Cardiac muscle cell (in vitro differentiated cells and primary cell): ENCODE measurements around the gene RAB3A. TPM values are rescaled to one million over a fixed set of nuclear protein-coding genes. Genes with fewer than 3 reads are reported as not detected.

Source experiments
- DNase-seq, 2 donors: peaks; one replicate each; pipeline versions ENCODE4 v3.0.0 to v3.0.0-alpha.2; 2010 to 2017; ENCODE audit warnings: low read depth in 1 of 2, low spot score in 1 of 2
- H3K27ac ChIP-seq: fragments of 200-600 bp; sonication (generic); 2 replicates; pipeline ENCODE4 v1.5.1; 2016
- H3K27me3 ChIP-seq: fragments of 200-600 bp; sonication (generic); 2 replicates; pipeline ENCODE4 v1.6.0; 2016; ENCODE audit warnings: control low read depth
- H3K36me3 ChIP-seq: fragments of 200-600 bp; sonication (generic); 2 replicates; pipeline ENCODE4 v1.5.1; 2016; ENCODE audit warnings: control low read depth
- H3K4me1 ChIP-seq: fragments of 200-600 bp; sonication (generic); 2 replicates; pipeline ENCODE4 v1.8.1; 2017; ENCODE audit warnings: low read depth, mild to moderate bottlenecking, mixed run types
- H3K4me3 ChIP-seq: fragments of 200-600 bp; sonication (generic); 2 replicates; pipeline ENCODE4 v1.5.1; 2016; ENCODE audit warnings: mild to moderate bottlenecking
- H3K9me3 ChIP-seq: fragments of 200-600 bp; sonication (generic); 2 replicates; pipeline ENCODE4 v1.5.1; 2017; ENCODE audit warnings: low read depth, mild to moderate bottlenecking, control low read depth
- CTCF ChIP-seq: IDR thresholded peaks from 2 replicates; pipeline ENCODE4 v1.5.1; 2012; ENCODE audit warnings: low read depth, mild to moderate bottlenecking, low read length
- polyA plus RNA-seq: library from polyadenylated mRNA; unstranded; fragments of >200 nt; fragmentation: Nextera tagmentation; extraction: Ambion mirVana; gene quantifications from 2 replicates; pipeline ENCODE4 v1.2.1, GENCODE V29; 2016
- total RNA-seq: library from RNA; depleted of rRNA; stranded (reverse); fragments of >200 nt; gene quantifications from 2 replicates; pipeline ENCODE4 v1.2.3, GENCODE V29; 2016

The RAB3A gene
- total and polyA plus RNA-seq, 2 experiments from 2014 or later, result 12.5 to 13.0 TPM

DNA sequence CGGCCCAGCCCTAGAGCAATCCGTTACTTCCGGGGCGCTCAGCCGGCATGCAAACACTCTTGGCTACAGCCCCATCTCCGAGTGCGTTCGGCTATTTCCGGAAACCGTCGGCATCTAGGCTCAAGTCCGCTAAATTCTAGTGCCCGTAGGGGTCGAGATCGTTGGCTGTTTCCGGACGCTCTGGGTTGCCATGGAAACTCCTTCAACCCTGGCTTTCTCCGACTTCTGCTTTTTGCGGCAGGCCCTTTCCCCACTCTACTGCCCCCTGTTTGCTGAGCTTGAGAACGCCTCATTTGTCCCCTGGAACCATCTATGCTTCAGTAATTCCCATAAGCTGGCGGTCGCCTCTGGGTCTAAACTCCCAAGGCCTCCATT lies 51.4 kb downstream of the RAB3A start:
- Histone ChIP-seq H3K4me3 (peak overlapping the region; percentile 33), H3K27ac (peak overlapping the region; percentile 89), H3K27me3 (no peaks in the 10 kb centered on the region), H3K4me1 (no peaks in the 10 kb centered on the region), H3K36me3 (no peaks in the 10 kb centered on the region), H3K9me3 (no peaks in the 10 kb centered on the region)
- DNase-seq, result peak; percentile 98
- peak; percentile 61 for TF ChIP-seq CTCF

- no peak for TF ChIP-seq CTCF
These were observed 52.8 kb downstream of the RAB3A start for GRCh38 chr19:18150776-18151624.

DNA sequence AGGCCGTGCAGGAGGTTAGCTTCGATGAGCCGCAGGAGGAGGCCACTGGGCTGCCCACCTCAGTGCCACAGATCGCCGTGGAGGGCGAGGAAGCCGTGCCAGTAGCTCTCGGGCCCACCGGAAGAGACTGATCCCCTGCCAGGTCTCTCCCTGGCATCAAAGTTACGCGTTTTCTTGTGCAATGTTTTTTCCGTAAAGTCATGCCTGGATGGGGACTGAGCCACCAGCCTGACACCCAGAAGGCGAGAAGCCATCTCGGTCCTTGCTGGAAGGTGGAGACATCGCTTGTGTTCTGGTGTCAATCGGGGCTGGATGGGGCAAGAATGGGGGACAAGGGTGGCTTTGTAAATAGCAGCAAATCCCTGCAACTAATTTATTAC lies 54.3 kb downstream of the RAB3A start:
- DNase-seq, result no peak
- H3K4me3 ChIP-seq, result no peak overlapping the region
- H3K9me3 ChIP-seq, result no peaks in the 10 kb centered on the region
- peaks cover 3% of the 10 kb centered on the region for H3K36me3 ChIP-seq
- no peak overlapping the region for H3K27ac ChIP-seq
- no peaks in the 10 kb centered on the region for H3K27me3 ChIP-seq
- no peak for TF ChIP-seq CTCF
- no peaks in the 10 kb centered on the region for H3K4me1 ChIP-seq

More at GRCh38 chr19:18150776-18151624, 52.8 kb downstream of the RAB3A start:
- H3K27me3 ChIP-seq, result no peaks in the 10 kb centered on the region
- no peak for DNase-seq
- H3K36me3 ChIP-seq, result no peaks in the 10 kb centered on the region
- H3K4me3 ChIP-seq, result no peak overlapping the region
- peak overlapping the region; percentile 22 for H3K27ac ChIP-seq
- no peaks in the 10 kb centered on the region for H3K9me3 ChIP-seq
- H3K4me1 ChIP-seq, result no peaks in the 10 kb centered on the region

DNA sequence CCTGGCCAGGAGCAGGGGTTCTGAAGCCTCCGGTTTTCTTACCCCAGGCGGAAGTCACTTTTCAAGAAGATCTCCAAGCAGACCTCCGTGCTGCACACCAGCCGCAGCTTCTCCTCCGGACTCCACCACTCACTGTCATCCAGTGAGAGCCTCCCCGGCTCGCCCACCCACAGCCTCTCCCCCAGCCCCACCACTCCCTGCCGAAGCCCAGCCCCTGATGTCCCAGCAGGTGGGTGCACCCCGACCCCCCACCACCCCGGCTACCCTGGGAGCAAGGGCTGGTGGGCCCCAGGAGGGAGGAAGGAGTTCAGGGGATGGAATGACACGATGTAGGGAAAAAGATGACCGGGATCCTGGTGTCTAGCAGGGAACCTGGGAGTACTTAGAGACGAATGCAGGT lies 56.4 kb downstream of the RAB3A start:
- no peak for DNase-seq
- H3K4me3 ChIP-seq, result no peak overlapping the region
- no peaks in the 10 kb centered on the region for H3K4me1 ChIP-seq
- H3K27ac ChIP-seq, result no peak overlapping the region
- no peaks in the 10 kb centered on the region for H3K27me3 ChIP-seq
- H3K36me3 ChIP-seq, result peaks cover 5% of the 10 kb centered on the region
- no peak for TF ChIP-seq CTCF
- H3K9me3 ChIP-seq, result no peaks in the 10 kb centered on the region

Other genes with a start within 250 kb of the RAB3A start
- gene KCNN1, start 236.9 kb downstream of the RAB3A start, total RNA-seq, result 23.4 and 26.7 TPM in 2 replicates
- 20.4 and 28.0 TPM in 2 replicates for gene KCNN1, start 236.9 kb downstream of the RAB3A start, polyA plus RNA-seq
- 9.2 and 16.1 TPM in 2 replicates for gene ARRDC2, start 195.9 kb downstream of the RAB3A start, total RNA-seq
- gene ARRDC2, start 195.9 kb downstream of the RAB3A start, polyA plus RNA-seq, result 6.8 and 10.7 TPM in 2 replicates
- gene IL12RB1, start 117.1 kb downstream of the RAB3A start, total RNA-seq, result not detected in 2 replicates
- gene IL12RB1, start 117.1 kb downstream of the RAB3A start, polyA plus RNA-seq, result not detected in 2 replicates
- 6.6 and 8.1 TPM in 2 replicates for gene MAST3, start 106.3 kb downstream of the RAB3A start, total RNA-seq
- 5.5 and 8.4 TPM in 2 replicates for gene MAST3, start 106.3 kb downstream of the RAB3A start, polyA plus RNA-seq
- 64.7 and 72.0 TPM in 2 replicates for gene PIK3R2, start 50.9 kb downstream of the RAB3A start, total RNA-seq
- 48.5 and 53.8 TPM in 2 replicates for gene PIK3R2, start 50.9 kb downstream of the RAB3A start, polyA plus RNA-seq
- gene IFI30, start 30.2 kb downstream of the RAB3A start, total RNA-seq, result 0.98 and 1.4 TPM in 2 replicates
- gene IFI30, start 30.2 kb downstream of the RAB3A start, polyA plus RNA-seq, result 1.0 TPM in 1 of 2 replicates, not detected in the other
- 38.2 and 74.5 TPM in 2 replicates for gene MPV17L2, start 10.8 kb downstream of the RAB3A start, total RNA-seq
- 25.5 and 51.7 TPM in 2 replicates for gene MPV17L2, start 10.8 kb downstream of the RAB3A start, polyA plus RNA-seq
- gene PDE4C, start 22.4 kb upstream of the RAB3A start, total RNA-seq, result 0.67 and 8.3 TPM in 2 replicates
- gene PDE4C, start 22.4 kb upstream of the RAB3A start, polyA plus RNA-seq, result 1.1 TPM in 2 replicates
- 2.3 and 3.2 TPM in 2 replicates for gene IQCN, start 70.4 kb upstream of the RAB3A start, total RNA-seq
- 0.38 and 0.72 TPM in 2 replicates for gene IQCN, start 70.4 kb upstream of the RAB3A start, polyA plus RNA-seq
- 430 and 496 TPM in 2 replicates for gene JUND, start 77.6 kb upstream of the RAB3A start, total RNA-seq
- 262 and 265 TPM in 2 replicates for gene JUND, start 77.6 kb upstream of the RAB3A start, polyA plus RNA-seq
- gene LSM4, start 119.0 kb upstream of the RAB3A start, total RNA-seq, result 446 and 493 TPM in 2 replicates
- 418 and 422 TPM in 2 replicates for gene LSM4, start 119.0 kb upstream of the RAB3A start, polyA plus RNA-seq
- 19.6 and 19.7 TPM in 2 replicates for gene PGPEP1, start 136.6 kb upstream of the RAB3A start, total RNA-seq
- gene PGPEP1, start 136.6 kb upstream of the RAB3A start, polyA plus RNA-seq, result 12.9 and 14.0 TPM in 2 replicates
- gene GDF15, start 182.1 kb upstream of the RAB3A start, total RNA-seq, result 2.9 and 10.0 TPM in 2 replicates
- 2.4 and 8.2 TPM in 2 replicates for gene GDF15, start 182.1 kb upstream of the RAB3A start, polyA plus RNA-seq
- 0.04 TPM in 1 of 2 replicates, not detected in the other for gene LRRC25, start 193.6 kb upstream of the RAB3A start, total RNA-seq
- not detected in 2 replicates for gene LRRC25, start 193.6 kb upstream of the RAB3A start, polyA plus RNA-seq
- 154 and 180 TPM in 2 replicates for gene SSBP4, start 215.4 kb upstream of the RAB3A start, total RNA-seq
- 151 and 175 TPM in 2 replicates for gene SSBP4, start 215.4 kb upstream of the RAB3A start, polyA plus RNA-seq
- 218 and 298 TPM in 2 replicates for gene ISYNA1, start 234.1 kb upstream of the RAB3A start, total RNA-seq
- 370 and 442 TPM in 2 replicates for gene ISYNA1, start 234.1 kb upstream of the RAB3A start, polyA plus RNA-seq